HS-27A (cell line): Measurements from ENCODE around the gene UFSP2.

ENCODE experiments used
- DNase-seq: peaks from one replicate; pipeline ENCODE4 v3.0.0-alpha.2; 2012; ENCODE audit warnings: low read depth, missing footprints

The UFSP2 gene

GRCh38 chr4:185426960-185427688 lies 1.4 kb upstream of the UFSP2 start:
- no peak for DNase-seq

GRCh38 chr4:185424905-185425646 lies 688 bp downstream of the UFSP2 start:
- DNase-seq: peak; percentile 14

- DNase-seq: no peak
Observed at GRCh38 chr4:185421366-185422124, 4.2 kb downstream of the UFSP2 start.

- no peak for DNase-seq
Observed at GRCh38 chr4:185416955-185417354, 8.8 kb downstream of the UFSP2 start.

- no peak for DNase-seq
Observed at GRCh38 chr4:185412412-185412811, 13.4 kb downstream of the UFSP2 start.

GRCh38 chr4:185411849-185412248 lies 13.9 kb downstream of the UFSP2 start:
- no peak for DNase-seq

- DNase-seq: no peak
Observed at GRCh38 chr4:185408432-185408831, 17.3 kb downstream of the UFSP2 start.

GRCh38 chr4:185405296-185405999 lies 20.3 kb downstream of the UFSP2 start:
- DNase-seq: no peak

GRCh38 chr4:185404031-185404430 lies 21.7 kb downstream of the UFSP2 start:
- no peak for DNase-seq

- no peak for DNase-seq
Observed at GRCh38 chr4:185399466-185399865, 26.3 kb downstream of the UFSP2 start.

- no peak for DNase-seq
Observed at GRCh38 chr4:185398618-185399017, 27.1 kb downstream of the UFSP2 start.

GRCh38 chr4:185396724-185397385 lies 28.9 kb downstream of the UFSP2 start, which contains the start of gene ANKRD37:
ANKRD37 (plus strand) TSS chr4:185396841; CDS start chr4:185396924, 83 bp downstream.
- DNase-seq: no peak

- DNase-seq: peak; percentile 61
Observed at GRCh38 chr4:185395956-185396723, 29.6 kb downstream of the UFSP2 start.

GRCh38 chr4:185395238-185395955 lies 30.4 kb downstream of the UFSP2 start, which contains the start of gene LRP2BP:
LRP2BP (minus strand) TSS chr4:185395924; CDS start chr4:185378186, 17,738 bp downstream.
- DNase-seq: peak; percentile 41

- DNase-seq: no peak
Observed at GRCh38 chr4:185394568-185395237, 31.1 kb downstream of the UFSP2 start.

GRCh38 chr4:185392156-185392555 lies 33.6 kb downstream of the UFSP2 start:
- no peak for DNase-seq

GRCh38 chr4:185390941-185391340 lies 34.8 kb downstream of the UFSP2 start:
- DNase-seq: no peak

GRCh38 chr4:185387957-185388356 lies 37.8 kb downstream of the UFSP2 start:
- no peak for DNase-seq

- DNase-seq: no peak
Observed at GRCh38 chr4:185384930-185385331, 40.8 kb downstream of the UFSP2 start.
